ENCODE data around the gene NALF2. TPM values are rescaled to one million over a fixed set of nuclear protein-coding genes. Genes with fewer than 3 reads are reported as not detected.

NALF2 gene
- total and polyA plus RNA-seq, 2 experiments from 2014 or later, result 0.20 to 0.46 TPM

GRCh38 chrX:69496183-69496582, 7.9 kb upstream of the NALF2 start:
- H4K20me1 ChIP-seq (ENCODE audit: insufficient read depth, poor library complexity, severe bottlenecking), result no peaks in the 10 kb centered on the region
- 31% methylated on average over 1 of the region's 1 CpG for WGBS (ENCODE audit: low lambda C conversion rate, missing lambda C conversion rate)
- no peaks in the 10 kb centered on the region for H3K27me3 ChIP-seq
- no peaks in the 10 kb centered on the region for H3K79me2 ChIP-seq
- no peaks in the 10 kb centered on the region for H3K36me3 ChIP-seq (replicated peaks; ENCODE audit: insufficient read depth, low read depth)
- no peaks in the 10 kb centered on the region for H3K4me1 ChIP-seq (ENCODE audit: insufficient read depth)
- no peaks in the 10 kb centered on the region for H3K9me3 ChIP-seq (ENCODE audit: low read depth)
- H2AFZ ChIP-seq, result no peak overlapping the region
- no peak overlapping the region for H3K27ac ChIP-seq
- H3K4me2 ChIP-seq, result no peak overlapping the region
- TF ChIP-seq CTCF (IDR thresholded peaks at IDR 0.05; ENCODE audit: poor library complexity), result no peak
- no peak for TF ChIP-seq EZH2phosphoT487 (IDR thresholded peaks at IDR 0.05; ENCODE audit: low read depth, severe bottlenecking, unreplicated experiment)
- no peak for TF ChIP-seq EZH2 (IDR thresholded peaks at IDR 0.05; ENCODE audit: borderline replicate concordance)
- H3K9me2 ChIP-seq (replicated peaks; ENCODE audit: insufficient read depth), result no peaks in the 10 kb centered on the region
- no peak overlapping the region for H3K4me3 ChIP-seq
- DNase-seq (ENCODE audit: low spot score), result no peak

GRCh38 chrX:69501429-69501828, 2.7 kb upstream of the NALF2 start:
- H3K36me3 ChIP-seq (replicated peaks; ENCODE audit: insufficient read depth, low read depth), result no peaks in the 10 kb centered on the region
- no peak overlapping the region for H3K27ac ChIP-seq
- no peak overlapping the region for H3K4me3 ChIP-seq
- H4K20me1 ChIP-seq (ENCODE audit: insufficient read depth, poor library complexity, severe bottlenecking), result no peaks in the 10 kb centered on the region
- TF ChIP-seq EZH2 (IDR thresholded peaks at IDR 0.05; ENCODE audit: borderline replicate concordance) (no peak), EZH2phosphoT487 (IDR thresholded peaks at IDR 0.05; ENCODE audit: low read depth, severe bottlenecking, unreplicated experiment) (no peak), CTCF (IDR thresholded peaks at IDR 0.05; ENCODE audit: poor library complexity) (no peak)
- 42% methylated on average over 3 of the region's 3 CpGs for WGBS (ENCODE audit: low lambda C conversion rate, missing lambda C conversion rate)
- H2AFZ ChIP-seq, result no peak overlapping the region
- H3K27me3 ChIP-seq, result peaks cover 8% of the 10 kb centered on the region
- no peaks in the 10 kb centered on the region for H3K79me2 ChIP-seq
- H3K4me1 ChIP-seq (ENCODE audit: insufficient read depth), result no peaks in the 10 kb centered on the region
- H3K4me2 ChIP-seq, result no peak overlapping the region
- DNase-seq (ENCODE audit: low spot score), result no peak
- H3K9me2 ChIP-seq (replicated peaks; ENCODE audit: insufficient read depth), result no peaks in the 10 kb centered on the region
- no peaks in the 10 kb centered on the region for H3K9me3 ChIP-seq (ENCODE audit: low read depth)

- no peaks in the 10 kb centered on the region for H3K36me3 ChIP-seq (replicated peaks; ENCODE audit: insufficient read depth, low read depth)
- no peak overlapping the region for H2AFZ ChIP-seq
- H3K4me1 ChIP-seq (ENCODE audit: insufficient read depth), result no peaks in the 10 kb centered on the region
- H3K79me2 ChIP-seq, result no peaks in the 10 kb centered on the region
- no peak overlapping the region for H3K27ac ChIP-seq
- H3K27me3 ChIP-seq, result peaks cover 19% of the 10 kb centered on the region
- no peaks in the 10 kb centered on the region for H3K9me2 ChIP-seq (replicated peaks; ENCODE audit: insufficient read depth)
- H3K9me3 ChIP-seq (ENCODE audit: low read depth), result no peaks in the 10 kb centered on the region
- TF ChIP-seq EZH2 (IDR thresholded peaks at IDR 0.05; ENCODE audit: borderline replicate concordance) (no peak), CTCF (IDR thresholded peaks at IDR 0.05; ENCODE audit: poor library complexity) (peak; percentile 53)
- H3K4me2 ChIP-seq, result peak overlapping the region; percentile 89
- H4K20me1 ChIP-seq (ENCODE audit: insufficient read depth, poor library complexity, severe bottlenecking), result no peaks in the 10 kb centered on the region
- no peak overlapping the region for H3K4me3 ChIP-seq
- WGBS (ENCODE audit: low lambda C conversion rate, missing lambda C conversion rate), result 48% methylated on average over 14 of the region's 16 CpGs
- no peak for DNase-seq (ENCODE audit: low spot score)
These were observed 821 bp upstream of the NALF2 start for GRCh38 chrX:69503228-69503781.

Data from hepatocyte (in vitro differentiated cells).